Hepatocyte (in vitro differentiated cells): ENCODE measurements around the gene REXO1.

Experiments used
- CTCF ChIP-seq: fragments of 200-600 bp; sonication (generic); IDR thresholded peaks from 2 replicates; pipeline ENCODE4 v1.5.1; 2016; ENCODE audit warnings: antibody characterized with exemption, mild to moderate bottlenecking; ENCODE audit not compliant: poor library complexity
- EZH2 ChIP-seq: fragments of 200-600 bp; sonication (generic); IDR thresholded peaks from 2 replicates; pipeline ENCODE4 v1.6.1; 2016; ENCODE audit warnings: antibody characterized with exemption, mild to moderate bottlenecking, borderline replicate concordance
- EZH2phosphoT487 ChIP-seq: fragments of 200-600 bp; sonication (generic); IDR thresholded peaks from one replicate; pipeline ENCODE4 v1.6.1; 2018; ENCODE audit warnings: antibody characterized with exemption, mild to moderate bottlenecking, low read depth, moderate library complexity; ENCODE audit not compliant: unreplicated experiment, severe bottlenecking

GRCh38 chr19:1773184-1773583 is 75.1 kb downstream of the REXO1 start:
- TF ChIP-seq EZH2phosphoT487 (no peak), CTCF (no peak), EZH2 (no peak)
